22Rv1 (cell line): ENCODE measurements around the gene PFKL.
"Not testable (repeated sequence)": the region's sequence is repeated elsewhere in the genome, so short reads cannot be mapped to it uniquely, and the experiment has no call there.

Experiments used
- H3K27ac ChIP-seq: fragments of 450-650 bp; 2 replicates; pipeline ENCODE4 v1.5.1; 2017
- ZFX ChIP-seq: fragments of 450-650 bp; IDR thresholded peaks from 2 replicates; pipeline ENCODE4 v1.6.1; 2017; ENCODE audit warnings: antibody characterized with exemption, borderline replicate concordance
- TF ChIP-seq, protein P1 (sequence below): fragments of 450-650 bp; IDR thresholded peaks from 2 replicates; pipeline ENCODE4 v1.5.1; 2017; ENCODE audit warnings: mild to moderate bottlenecking

PFKL gene

GRCh38 chr21:44281801-44282200 is 18.1 kb upstream of the PFKL start:
- TF ChIP-seq ZFX, result no peak
- TF ChIP-seq, protein P1, sequence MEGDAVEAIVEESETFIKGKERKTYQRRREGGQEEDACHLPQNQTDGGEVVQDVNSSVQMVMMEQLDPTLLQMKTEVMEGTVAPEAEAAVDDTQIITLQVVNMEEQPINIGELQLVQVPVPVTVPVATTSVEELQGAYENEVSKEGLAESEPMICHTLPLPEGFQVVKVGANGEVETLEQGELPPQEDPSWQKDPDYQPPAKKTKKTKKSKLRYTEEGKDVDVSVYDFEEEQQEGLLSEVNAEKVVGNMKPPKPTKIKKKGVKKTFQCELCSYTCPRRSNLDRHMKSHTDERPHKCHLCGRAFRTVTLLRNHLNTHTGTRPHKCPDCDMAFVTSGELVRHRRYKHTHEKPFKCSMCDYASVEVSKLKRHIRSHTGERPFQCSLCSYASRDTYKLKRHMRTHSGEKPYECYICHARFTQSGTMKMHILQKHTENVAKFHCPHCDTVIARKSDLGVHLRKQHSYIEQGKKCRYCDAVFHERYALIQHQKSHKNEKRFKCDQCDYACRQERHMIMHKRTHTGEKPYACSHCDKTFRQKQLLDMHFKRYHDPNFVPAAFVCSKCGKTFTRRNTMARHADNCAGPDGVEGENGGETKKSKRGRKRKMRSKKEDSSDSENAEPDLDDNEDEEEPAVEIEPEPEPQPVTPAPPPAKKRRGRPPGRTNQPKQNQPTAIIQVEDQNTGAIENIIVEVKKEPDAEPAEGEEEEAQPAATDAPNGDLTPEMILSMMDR, result no peak
- no peak overlapping the region for H3K27ac ChIP-seq

DNA sequence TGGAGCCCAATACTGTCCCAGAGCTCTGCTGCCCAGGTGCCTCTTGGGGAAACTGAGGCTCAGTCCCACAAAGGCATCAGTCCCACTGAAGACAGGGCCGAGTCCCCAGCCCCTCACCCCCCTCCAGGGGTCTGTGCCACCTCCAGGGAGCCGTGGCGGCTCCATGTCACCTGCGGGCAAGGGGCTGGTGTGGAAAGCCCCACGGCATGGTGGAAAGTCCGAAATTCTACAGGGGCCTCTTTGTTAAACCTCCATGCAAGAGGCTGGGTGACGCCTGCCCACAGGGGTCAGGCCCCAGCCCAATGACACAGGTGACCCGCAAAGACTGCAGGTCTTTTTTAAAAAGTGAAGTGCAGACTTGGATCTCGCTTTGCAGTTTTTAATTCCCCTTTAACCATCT is 17.5 kb upstream of the PFKL start:
- no peak overlapping the region for H3K27ac ChIP-seq
- no peak for TF ChIP-seq ZFX
- TF ChIP-seq, protein P1, result no peak

DNA sequence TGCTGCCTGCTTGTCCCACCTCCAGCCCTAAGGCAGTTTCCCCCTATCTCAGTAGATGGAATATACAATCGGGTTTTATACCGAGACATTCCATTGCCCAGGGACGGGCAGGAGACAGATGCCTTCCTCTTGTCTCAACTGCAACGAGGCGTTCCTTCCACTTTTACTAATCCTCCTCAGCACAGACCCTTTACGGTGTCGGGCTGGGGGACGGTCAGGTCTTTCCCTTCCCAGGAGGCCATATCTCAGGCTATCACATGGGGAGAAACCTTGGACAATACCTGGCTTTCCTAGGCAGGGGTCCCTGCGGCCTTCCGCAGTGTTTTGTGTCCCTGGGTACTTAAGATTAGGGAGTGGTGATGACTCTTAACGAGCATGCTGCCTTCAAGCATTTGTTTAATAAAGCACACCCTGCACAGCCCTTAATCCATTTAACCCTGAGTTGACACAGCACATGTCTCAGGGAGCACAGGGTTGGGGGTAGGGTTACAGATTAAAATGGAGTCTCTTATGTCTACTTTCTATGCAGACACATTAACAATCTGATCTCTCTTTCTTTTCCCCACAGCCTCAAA is 16.6 kb upstream of the PFKL start:
- not testable (repeated sequence) for H3K27ac ChIP-seq

GRCh38 chr21:44283948-44284347 is 15.9 kb upstream of the PFKL start:
- no peak overlapping the region for H3K27ac ChIP-seq
- no peak for TF ChIP-seq ZFX
- TF ChIP-seq, protein P1, result no peak

GRCh38 chr21:44285138-44285992 is 14.5 kb upstream of the PFKL start, which contains the start of gene AIRE:
Gene AIRE, plus strand, starts transcription at chr21:44285876. Its CDS starts 131 bp downstream, at chr21:44286007.
- no peak within 1 kb of the TSS for H3K27ac ChIP-seq

DNA sequence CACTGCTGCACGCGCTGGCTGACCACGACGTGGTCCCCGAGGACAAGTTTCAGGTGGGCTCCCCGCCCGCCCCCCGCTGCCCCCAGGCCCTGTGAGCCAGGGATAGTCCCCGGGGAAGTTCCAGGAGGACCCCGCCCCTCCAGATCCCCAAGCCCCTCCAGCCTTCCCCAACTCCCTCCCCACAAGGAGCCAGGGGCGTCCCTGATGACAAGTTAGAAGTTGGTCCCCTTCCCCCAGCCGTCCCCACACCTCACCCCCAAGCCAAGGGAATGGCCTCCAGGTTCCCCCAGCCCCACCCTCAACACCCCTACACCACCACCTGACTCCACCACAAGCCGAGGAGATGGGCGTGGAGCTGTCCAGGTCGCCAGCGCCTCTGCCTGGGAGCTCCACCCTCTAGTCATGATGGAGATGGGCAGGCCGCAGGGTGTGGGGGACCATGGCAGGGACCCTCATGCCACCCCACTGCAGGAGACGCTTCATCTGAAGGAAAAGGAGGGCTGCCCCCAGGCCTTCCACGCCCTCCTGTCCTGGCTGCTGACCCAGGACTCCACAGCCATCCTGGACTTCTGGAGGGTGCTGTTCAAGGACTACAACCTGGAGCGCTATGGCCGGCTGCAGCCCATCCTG is 13.7 kb upstream of the PFKL start:
- no peak for TF ChIP-seq ZFX
- TF ChIP-seq, protein P1, result no peak
- H3K27ac ChIP-seq, result no peak overlapping the region

More at GRCh38 chr21:44285138-44285992, 14.5 kb upstream of the PFKL start, which contains the start of gene AIRE:
- TF ChIP-seq, protein P1, result no peak
- TF ChIP-seq ZFX, result no peak

DNA sequence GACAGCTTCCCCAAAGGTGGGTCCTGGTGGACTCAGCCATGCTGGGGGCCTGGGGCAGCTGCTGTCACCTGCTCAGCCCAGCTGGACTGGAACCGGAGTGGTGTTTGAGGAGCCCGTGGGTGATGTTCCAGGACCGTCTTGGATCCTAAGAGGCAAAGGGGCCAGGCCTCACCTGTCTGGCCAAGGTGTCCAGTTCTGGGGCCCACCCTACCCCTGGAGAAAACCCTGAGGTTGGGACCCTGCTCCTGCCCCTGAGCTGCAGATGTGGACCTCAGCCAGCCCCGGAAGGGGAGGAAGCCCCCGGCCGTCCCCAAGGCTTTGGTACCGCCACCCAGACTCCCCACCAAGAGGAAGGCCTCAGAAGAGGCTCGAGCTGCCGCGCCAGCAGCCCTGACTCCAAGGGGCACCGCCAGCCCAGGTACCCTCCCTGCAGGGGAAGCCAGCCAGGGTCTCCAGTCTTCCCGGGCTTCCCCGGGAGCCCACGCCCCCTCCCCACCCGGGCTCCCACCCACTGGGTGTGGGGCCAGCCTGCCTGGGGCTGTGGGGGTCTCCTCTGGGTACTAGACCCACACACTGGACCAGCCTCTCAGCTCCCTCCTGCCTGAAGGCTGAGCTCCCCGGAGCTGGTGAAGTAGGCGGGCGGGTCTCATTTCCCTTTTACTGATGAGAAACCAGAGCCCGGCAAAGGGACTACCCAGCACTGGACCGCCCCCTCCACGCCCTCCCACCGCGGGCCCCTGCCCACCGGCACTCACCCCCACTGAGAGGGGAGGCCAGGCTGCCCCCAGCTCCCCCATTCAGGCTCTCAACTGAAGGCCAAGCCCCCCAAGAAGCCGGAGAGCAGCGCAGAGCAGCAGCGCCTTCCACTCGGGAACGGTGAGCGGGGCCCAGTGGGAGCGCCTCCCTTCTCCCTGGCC is 12.9 kb upstream of the PFKL start:
- H3K27ac ChIP-seq, result no peak overlapping the region

More for the DNA sequence above, 12.9 kb upstream of the PFKL start:
- TF ChIP-seq, protein P1, result no peak
- TF ChIP-seq ZFX, result no peak
